ENCODE results near the gene STK4.

GRCh38 chr20:45109634-45110033 is 143.3 kb downstream of the STK4 start:
- TF ChIP-seq EZH2 (IDR thresholded peaks at IDR 0.05; ENCODE audit: borderline replicate concordance, low read depth, low read length, severe bottlenecking) = no peak
- no peak for TF ChIP-seq CTCF (IDR thresholded peaks at IDR 0.05; ENCODE audit: extremely low read depth in 1 of 2, insufficient read depth in 1 of 2, low read depth in 1 of 2, low read length in 2 of 2)
- no peak for TF ChIP-seq POLR2A (IDR thresholded peaks at IDR 0.05; ENCODE audit: low read depth, low read length)
- no peak for TF ChIP-seq FOS (IDR thresholded peaks at IDR 0.05; ENCODE audit: borderline replicate concordance, insufficient read depth, low read length)
- TF ChIP-seq POLR2AphosphoS5 (IDR thresholded peaks at IDR 0.05; ENCODE audit: insufficient read depth, low read depth, low read length) = no peak
- TF ChIP-seq MAX (IDR thresholded peaks at IDR 0.05; ENCODE audit: insufficient read depth, insufficient read length) = no peak
- no peak for TF ChIP-seq JUN (IDR thresholded peaks at IDR 0.05; ENCODE audit: borderline replicate concordance, insufficient read depth, insufficient read length, low read depth)
- TF ChIP-seq MYC (IDR thresholded peaks at IDR 0.05; ENCODE audit: low read depth, low read length) = no peak

Measured in endothelial cell of umbilical vein (primary cell).